Stimulated activated CD8-positive, alpha-beta memory T cell treated with anti-CD3 and anti-CD28 coated beads, Interleukin-15, amount 100 ng/mL, for 1 hour (primary cell): ENCODE measurements around the gene RFT1.
A peak's percentile ranks its signal among the peaks of the same experiment; 100 is the strongest.

Experiments used
- DNase-seq: peaks from one replicate; pipeline ENCODE4 v3.0.0-alpha.2; 2020; ENCODE audit warnings: low read depth

Gene RFT1

DNA sequence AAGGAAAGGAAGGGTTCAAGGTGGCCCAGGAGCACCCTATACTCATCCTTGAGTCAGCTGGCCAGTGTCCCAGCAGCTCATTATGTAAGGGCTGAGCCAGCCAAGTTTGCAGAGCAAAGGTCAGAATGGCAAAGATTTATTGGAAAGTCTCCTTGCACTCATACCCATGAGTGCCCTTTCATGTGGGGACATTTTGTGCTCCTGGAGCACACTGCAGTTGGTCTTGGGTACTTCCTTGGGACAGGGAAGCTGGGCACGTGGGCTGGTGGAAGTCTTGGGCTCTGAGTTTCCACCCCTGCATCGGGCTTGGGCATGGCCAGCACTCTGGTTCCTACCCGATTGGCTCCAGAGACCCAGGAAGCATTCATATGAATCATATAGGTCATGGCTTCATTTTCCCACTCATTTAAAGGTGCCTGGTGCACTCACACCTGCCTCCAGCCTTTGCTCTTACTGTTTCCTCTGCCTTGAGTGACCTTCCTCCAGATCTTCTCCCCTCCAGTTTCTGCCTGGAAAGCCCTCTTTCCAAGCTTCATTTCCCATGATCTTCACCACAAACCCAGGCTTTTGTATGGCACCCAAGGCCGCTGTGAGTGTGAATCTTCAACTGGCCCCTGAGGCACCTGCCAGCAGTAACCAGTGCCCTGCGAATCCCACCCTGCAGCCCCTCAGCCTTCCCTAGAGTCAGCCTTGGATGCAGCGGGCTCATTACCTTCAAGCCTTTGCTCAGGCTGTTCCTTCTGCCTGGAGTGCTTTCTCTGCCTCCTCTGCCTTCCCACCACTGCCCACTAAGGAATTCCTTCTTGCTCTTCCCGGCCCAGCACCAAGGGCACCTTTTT lies 20.2 kb upstream of the RFT1 start:
- no peak for DNase-seq

DNA sequence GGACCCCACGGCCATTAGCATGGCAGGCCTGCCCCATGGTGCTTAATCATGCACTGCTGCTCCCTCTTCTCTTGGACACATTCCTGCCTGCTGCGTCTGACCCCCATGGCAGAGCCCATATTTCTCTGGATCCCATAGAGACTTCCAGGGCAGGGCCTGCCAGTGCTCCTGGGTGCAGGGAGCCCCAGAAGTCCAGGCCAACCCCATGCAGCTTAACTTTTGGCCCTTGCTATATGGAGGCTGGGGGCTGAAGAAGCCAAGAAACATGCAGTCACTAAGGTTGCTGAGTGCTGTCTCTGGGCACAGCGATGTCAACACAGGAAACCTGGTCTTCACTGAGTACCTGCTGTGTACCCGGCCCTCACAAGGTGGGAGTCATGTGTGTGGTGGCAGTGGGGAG lies 19.5 kb upstream of the RFT1 start:
- DNase-seq: no peak

DNA sequence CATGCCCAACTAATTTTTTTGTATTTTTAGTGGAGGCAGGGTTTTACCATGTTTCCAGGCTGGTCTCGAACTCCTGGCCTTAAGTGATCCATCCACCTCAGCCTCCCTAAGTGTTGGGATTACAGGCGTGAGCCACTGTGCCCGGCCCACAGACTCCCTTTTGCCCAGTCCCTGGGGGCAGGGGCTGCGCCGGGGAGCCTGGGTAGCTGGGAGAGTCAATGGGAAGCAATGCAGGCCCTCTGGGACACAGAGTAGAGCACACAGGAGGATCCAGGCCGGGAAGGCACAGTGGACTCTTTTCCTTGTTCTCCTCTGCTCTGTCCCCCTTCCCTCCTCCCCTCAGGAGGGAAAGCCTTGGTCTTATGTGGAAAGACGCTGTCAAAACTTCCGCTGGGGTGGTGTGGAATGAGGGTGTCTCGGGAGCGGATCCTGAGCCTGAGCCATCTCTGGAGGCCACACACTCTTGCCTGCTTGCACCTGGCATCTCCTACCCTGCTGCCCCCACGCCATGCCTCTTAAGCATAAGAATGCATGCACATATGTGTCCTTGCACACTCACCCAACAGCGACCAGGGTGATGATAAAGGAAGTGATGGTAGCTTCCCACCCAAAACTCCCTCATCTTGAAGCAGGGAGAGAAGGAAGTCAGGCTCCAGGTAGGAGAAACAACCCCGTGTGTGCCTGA lies 18.9 kb upstream of the RFT1 start:
- DNase-seq: no peak

DNA sequence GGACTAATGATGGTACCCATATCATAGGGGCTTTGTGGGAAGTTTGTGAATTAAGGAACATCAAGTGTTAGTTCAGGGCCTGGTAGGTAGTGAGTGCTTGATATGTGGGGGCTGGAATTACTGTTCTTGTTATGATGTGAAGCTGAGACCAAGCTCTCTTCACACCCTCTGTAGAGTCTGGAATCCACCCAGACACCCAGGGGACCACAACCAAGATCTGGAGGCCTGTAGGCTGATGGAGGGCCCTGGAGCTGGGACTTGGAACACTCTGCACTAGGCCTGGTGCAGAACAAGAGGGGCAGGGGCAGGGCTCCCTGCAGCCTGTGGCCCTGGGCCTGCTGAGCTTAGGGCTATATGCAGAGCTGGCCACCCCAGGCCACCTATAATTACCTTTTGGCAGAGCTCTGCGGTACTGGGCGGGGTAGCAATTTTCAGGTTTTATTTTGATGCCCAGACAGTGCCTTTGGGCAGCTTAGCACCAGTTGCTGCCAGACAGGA lies 17.7 kb upstream of the RFT1 start:
- no peak for DNase-seq

DNA sequence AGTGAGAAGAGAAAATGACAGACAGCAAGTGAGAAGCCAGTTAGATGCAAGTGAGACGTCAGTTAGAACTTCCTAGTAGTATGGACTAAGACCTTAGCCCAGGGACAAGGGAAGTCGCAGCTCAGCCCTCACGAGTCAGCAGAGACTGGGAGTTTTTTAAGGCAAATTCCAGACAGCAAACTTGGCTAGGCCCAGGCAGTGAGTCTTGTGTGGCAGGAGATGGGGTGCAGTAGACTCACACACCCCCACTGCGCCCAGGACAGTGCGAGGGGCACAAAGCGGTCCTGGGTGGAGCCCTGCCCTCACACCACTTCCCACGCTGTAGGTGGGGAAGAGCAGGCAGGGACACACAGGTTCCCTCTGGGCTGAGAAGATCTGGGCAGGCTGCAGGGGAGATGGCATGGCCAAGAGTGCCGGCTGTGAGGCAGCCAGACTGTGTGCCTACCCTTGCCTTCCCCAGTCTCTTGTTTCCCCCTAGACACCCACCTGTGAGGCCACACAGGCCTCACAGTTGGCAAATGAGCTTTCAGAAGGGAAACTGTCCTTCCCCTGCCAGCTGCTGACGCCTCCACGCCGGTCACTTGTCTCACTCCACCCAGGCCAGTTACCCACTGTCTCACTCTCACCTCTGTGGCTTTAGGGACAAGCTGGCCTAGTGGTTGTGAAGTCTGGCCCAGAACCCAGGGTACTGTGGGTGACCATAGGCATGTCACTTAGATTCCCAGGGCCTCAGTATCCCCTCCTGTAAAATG lies 17.1 kb upstream of the RFT1 start:
- DNase-seq: no peak

DNA sequence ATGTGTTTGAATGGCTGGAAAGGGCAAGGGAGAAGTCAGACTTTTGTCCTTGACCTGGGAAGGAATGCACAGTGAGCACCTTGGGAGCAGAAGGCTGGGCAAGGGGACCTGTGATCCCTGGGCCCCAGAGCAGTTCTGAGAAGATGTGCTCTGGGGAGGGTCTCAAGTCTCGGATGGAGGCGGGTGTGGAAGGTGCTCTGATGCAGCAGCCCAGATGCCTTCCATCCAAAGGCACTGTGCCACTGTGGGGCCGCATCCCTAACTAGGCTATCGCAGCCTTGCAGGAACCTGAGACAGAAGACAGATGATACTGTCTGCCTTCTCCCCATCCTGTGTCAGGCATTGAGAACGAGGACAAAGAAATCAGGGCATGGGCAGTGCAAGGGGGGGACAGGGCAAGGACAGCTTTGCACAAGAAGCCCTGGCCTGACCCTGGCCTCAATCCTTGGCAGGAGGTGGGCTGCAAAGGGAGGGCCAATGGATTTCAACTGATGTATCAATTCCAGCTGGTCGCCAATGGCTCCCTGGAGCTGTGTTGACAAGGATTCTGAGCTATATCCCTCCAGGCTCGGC lies 16.2 kb upstream of the RFT1 start:
- no peak for DNase-seq

DNA sequence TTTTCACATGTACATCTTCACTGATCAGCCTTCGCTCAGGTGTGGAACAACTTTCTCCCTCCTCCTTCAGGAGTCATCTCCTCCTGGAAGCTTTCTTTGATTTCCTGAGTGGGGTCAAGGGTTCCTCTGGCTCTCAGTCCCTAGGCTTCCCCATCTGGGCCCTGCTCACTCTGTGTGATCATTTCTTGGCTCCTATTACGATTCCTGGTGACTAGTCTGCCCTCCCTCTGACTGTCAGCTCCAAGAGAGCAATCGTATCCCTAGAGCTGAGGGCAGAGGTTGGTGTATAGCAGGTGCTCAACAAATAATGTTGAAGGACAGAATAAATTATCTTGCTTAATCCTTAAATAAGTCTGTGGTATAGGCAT lies 15.5 kb upstream of the RFT1 start:
- no peak for DNase-seq

DNA sequence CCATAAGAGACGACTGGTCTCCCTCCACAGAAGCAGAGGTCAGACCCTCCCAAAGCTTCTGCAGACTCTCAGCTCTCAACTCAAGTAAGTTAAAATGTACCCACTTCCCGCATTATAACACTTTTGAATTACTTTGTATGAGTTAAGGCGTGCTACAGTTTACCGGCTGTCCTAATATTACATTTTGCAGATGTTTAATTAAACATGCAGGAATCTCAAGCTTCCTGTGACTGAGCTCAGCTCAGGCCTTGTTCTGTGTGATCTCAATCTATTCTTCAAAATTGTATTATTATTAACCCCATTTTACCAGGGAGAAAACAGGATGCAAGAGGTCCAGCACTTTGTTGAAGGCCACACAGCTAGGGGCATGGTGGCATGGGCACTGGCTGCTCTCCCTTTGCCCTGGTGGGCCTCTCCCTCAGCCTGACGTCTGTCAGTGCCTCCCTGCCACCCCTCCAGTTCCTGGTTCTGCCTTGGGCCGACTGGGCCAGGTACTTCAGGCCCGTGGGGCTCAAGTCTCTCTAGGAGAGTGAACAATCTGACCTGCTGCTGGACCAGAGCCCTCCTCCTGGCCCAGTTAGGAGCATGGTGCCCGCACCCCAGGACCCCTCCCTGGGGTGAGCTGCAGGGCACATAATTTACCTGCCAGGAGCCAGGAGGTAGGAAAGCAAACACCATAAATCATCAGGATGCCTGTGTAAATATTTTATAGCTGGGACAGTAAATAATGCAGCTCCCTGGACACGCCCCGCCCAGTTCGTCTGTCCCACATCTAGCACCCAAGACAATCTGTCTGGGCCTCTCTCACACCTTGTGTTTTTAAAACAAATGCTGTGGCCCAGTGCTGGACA lies 14.9 kb upstream of the RFT1 start:
- no peak for DNase-seq

DNA sequence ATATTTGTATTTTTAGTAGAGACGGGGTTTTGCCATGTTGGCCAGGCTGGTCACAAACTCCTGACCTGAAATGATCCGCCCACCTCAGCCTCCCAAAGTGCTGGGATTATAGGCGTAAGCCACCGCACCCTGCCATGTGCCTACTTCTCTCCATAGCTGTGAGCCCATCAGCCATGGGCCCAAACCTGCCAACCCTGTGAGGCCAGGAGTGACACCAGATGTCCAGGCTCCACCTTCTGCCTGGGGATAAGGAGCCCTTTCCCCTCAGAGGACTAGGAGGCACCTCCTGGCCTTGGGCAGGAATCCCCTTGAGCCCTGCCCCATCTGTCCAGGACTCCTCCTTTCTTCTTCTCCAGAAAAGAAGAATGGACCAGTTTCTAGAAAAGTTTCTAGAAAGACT lies 14.2 kb upstream of the RFT1 start:
- DNase-seq: no peak

DNA sequence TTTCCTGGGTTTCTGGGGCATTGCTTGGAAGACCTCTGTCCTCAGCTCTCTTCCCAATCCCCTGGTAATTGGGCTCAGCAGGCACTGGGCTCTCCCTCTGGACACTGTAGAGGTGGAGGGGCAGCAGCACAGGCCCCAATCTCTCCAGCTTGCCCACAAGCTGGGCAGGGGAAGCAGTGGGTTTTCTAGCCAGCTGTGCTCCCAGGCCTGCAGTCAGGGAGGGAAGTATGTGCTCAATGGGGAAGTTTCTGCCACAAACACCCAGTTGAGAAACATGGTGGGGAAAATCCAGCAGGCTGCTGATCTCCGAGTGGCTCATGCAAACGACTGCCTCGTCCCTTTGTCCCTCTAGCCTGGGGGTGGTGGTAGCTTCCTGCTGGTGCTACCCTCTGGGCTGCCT lies 12.8 kb upstream of the RFT1 start:
- no peak for DNase-seq

DNA sequence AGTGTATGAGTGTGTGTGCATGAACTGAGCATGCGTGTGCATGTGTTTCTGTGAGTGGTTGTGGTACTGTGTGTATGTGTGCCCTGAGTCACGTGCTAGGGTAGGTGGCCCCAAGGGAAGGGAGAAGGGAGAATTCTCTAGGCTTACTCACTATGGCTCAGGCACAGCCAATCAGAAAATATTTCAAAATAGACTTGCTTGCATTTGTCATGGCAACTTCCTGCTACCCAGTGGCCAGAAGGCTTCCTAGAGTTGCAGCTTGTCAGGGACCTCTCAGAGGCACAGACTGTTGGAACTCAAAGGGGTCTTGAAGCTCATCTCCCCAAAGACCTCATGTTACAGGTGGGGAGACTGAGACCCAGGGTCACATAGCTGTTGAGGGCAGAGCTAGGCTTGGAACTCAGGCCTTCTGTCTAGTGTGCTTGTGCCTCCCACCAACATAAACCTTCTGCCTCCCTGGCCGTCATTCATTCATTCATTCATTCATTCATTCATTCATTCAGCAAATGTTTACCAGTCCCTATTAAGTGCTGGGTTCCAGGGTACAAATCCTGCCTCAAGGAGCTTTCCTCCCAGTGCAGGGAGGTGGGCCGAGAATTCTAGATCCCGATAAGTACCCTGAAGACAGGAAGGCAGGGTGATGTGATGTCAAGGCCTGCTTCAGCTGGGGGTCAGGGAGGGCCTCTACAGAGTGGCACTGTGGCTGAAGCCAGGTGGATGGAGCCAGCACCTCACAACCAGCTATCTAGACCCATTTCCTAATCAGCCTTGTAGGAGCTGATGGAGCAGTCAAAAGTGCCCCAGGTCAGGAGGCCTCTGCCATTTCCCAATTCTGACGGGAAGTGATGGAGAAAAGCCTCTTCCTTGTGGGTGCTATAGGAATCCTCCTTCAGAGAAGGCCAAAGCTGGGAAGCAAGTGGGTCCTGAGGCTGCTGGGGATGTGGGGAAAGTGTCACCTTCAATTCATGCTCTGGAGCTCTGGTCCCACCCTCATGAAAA lies 10.9 kb upstream of the RFT1 start:
- DNase-seq: no peak

DNA sequence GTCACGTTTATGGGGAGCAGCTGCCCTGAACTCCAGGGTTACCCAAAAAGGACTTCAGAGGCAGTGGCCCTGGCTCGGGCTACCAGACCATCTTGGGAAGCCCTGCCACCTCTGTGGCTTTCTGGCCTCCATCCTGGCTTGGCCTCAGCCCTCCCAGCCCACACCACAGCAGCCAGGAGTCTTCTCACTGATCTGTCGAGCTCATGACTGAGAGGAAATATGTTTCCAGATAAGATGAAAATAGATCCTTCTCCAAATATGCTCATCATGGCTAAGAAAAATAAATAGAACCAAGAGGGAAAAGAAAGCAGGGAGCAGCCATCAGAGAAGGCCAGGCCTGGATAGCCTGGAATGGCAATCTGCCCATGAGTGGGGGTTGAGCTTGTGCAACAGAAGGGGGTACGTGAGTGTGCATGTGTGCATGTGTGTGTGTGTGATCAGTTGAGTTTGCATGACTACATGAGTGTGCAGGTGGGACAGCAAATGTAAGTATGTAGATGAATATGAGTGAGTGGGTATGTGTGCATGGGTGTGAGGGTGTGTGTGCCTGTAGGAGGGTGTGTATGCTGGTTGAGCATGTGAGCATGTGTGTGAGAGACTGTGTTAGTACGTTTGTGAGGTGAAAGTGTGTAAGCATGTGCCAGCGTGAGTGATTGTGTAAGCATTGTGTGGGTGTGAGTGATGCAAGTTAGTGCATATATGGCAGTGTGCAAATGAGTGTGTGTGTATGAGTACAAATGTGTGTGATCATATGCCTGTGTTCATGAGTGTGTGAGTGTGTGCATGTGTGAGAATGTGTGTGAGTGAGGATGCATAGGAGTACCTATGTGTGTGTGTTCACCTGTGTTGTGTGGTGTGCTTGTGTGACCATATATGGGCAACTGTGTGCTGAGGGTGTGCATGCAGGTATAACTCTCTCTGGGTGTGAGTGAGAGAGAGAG lies 9.9 kb upstream of the RFT1 start:
- DNase-seq: no peak

DNA sequence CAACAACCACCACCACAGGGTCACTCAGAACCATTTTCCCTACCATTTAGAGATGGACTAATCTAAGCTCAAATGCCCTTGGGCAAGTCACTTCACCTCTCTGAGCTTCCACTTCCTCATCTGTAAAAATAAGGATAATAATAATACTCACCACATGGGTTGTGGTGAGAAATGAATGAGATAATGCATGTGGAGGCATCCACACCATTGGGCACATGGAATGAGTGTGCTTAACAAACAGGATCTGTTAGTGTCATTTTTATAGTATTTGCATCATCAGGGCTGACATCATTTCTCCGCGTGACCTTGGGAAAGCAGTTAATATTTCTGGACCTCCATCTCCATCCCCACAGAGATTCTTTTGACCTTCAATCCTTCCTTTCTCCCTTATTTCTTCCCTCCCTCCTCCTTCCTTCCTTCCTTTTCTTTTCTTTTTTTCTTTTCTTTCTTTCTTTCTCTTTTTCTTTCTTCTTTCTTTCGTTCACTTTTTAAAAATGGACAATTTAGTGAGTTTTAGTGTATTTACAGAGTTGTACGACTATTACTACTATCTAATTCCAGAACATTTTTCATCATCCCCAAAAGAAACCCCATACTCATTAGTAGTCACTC lies 7.7 kb upstream of the RFT1 start:
- DNase-seq: no peak

DNA sequence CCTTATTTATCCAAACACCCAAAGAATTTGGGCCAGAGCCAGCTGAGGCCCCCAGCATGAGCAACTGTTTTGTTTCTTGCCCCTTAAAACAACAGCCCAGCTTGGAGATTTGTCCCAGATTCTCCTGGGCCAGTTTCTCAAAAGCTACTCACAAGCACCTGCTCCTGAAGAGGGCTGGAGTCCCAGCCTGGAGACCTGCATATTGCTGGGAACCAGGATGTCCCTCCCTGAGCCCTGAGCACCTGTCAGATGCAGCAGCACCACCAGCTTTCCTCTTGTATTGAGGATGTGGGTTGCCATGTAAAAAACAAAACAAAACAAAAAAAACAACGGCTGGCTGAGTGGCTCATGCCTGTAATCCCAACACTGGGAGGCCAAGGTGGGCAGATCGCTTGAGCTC lies 7.0 kb upstream of the RFT1 start:
- no peak for DNase-seq

DNA sequence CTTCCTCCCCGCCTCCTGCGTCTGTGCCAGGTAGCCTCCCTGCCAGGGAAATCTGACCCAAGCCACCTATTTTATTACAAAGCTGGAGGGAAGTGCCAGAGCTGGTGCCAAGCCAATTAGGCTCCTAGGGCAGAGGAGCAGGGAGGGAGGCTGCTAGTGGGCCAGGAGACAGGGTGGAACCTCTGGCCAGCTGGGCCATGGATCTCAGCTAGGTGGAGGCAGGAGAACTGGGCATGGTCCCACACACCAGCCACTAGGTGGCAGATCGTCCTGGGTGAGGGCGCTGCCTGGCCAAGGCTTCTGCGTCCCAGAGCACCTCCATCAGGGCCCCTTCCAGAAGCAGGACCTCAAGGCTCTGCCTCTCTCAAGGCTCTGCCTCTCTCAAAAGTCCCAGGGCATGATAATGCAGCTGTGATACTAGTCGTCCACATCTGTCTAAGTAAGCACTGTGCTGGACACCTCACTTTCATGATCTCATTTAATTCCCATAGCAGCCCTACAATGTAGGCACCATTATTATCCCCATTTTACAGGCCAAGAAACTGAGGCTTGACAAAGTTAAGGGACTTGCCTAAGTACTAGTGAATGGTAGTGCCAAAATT lies 4.5 kb upstream of the RFT1 start:
- peak; percentile 27 for DNase-seq

DNA sequence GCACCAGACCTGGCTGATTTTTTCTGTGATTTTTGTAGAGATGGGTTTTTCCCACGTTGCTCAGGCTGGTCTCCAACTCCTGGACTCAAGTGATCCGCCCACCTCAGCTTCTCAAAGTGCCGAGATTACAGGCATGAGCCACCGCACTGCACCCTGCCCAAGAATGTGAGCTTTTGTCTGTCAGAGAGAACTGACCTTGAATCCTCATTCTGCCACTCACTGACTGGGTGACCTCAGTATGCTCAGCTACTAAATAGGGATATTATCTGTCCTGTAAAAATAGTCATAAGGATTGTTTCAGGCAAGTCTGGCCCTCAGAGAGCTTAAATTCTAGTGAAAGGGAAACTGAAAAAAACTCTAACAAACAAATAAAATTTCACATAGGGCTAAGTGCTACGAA lies 2.1 kb upstream of the RFT1 start:
- DNase-seq: no peak

DNA sequence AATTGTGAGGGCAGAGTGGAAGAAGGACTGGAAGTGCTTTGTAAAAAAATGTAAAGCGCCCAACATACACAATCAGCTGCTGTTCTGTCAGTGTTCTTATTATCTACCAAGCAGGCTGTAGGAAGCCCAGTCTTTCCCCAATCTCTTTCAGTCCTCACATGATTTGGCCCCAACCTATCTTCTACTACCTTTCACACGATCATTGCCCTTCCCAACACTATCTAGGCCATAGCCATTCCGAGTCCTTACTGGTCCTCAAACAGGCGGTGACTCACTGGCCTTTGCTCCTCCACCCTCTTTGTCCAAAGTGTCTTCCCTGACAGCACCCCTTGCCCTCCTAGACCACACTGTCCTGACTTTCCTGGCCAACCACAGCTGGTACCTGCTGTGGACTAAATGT lies 861 bp upstream of the RFT1 start:
- DNase-seq: no peak

DNA sequence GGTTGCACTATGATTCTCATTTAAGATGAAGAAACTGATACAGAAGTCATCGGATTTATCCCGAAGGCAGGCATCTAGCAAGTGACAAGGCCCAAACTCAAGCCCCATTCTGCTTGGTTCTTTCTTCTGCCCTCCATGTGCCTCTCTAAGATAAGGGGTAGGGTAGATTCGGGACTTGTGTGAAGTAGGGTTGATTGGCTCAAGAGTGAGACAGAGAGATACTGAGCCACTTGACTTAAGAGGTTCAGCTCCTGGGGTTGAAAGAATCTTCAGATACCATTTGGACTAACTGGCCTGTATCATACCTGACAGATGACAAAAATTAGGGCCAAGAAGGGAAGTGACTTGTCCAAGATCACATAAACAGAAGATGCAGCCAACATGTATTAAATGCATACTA lies 891 bp downstream of the RFT1 start:
- DNase-seq: no peak
